OCI-LY7 (cell line): ENCODE measurements around the gene MGMT. TPM values are rescaled to one million over a fixed set of nuclear protein-coding genes. Genes with fewer than 3 reads are reported as not detected.
A peak's percentile ranks its signal among the peaks of the same experiment; 100 is the strongest.

Source experiments
- BruUV-seq: library from RNA; stranded (reverse); fragments of 400-500 nt; replicated peaks from 2 replicates; lab custom pipeline; 2021; lab: Mats Ljungman, UMichigan
- CTCF ChIA-PET: fragments of 300-600 bp; sonication (Branson Sonifier 250); formaldehyde crosslinking; loops from one replicate; lab custom pipeline; 2022; ENCODE audit warnings: antibody characterized with exemption; ENCODE audit not compliant: unreplicated experiment; lab: Charles Lee
- POLR2A ChIA-PET: fragments of 300-600 bp; sonication (Branson Sonifier 250); formaldehyde crosslinking; loops from one replicate; lab custom pipeline; 2022; ENCODE audit warnings: antibody characterized with exemption; lab: Charles Lee
- DNase-seq: peaks from one replicate; pipeline ENCODE4 v3.0.0-alpha.2; 2015; ENCODE audit warnings: low spot score
- H2AFZ ChIP-seq: fragments of 200-600 bp; sonication (generic), shearing (Covaris generic); 2 replicates; pipeline ENCODE4 v1.6.1; 2014; ENCODE audit warnings: mild to moderate bottlenecking, antibody characterized with exemption, low read length, moderate library complexity
- H3K27ac ChIP-seq: fragments of 200-600 bp; sonication (generic); 2 replicates; pipeline ENCODE4 v1.5.1; 2014; ENCODE audit warnings: mixed run types, low read depth, mild to moderate bottlenecking, moderate library complexity, low read length, inconsistent platforms; ENCODE audit not compliant: poor library complexity, severe bottlenecking
- H3K36me3 ChIP-seq: fragments of 200-600 bp; sonication (generic); 2 replicates; pipeline ENCODE4 v1.6.1; 2014; ENCODE audit warnings: mild to moderate bottlenecking, antibody characterized with exemption, low read length, moderate library complexity, mixed read lengths; ENCODE audit not compliant: insufficient read depth
- H3K4me1 ChIP-seq: fragments of 200-600 bp; sonication (generic); 2 replicates; pipeline ENCODE4 v1.5.1; 2014; ENCODE audit warnings: mild to moderate bottlenecking, low read length; ENCODE audit not compliant: insufficient read depth, poor library complexity, severe bottlenecking
- H3K4me2 ChIP-seq: fragments of 200-600 bp; sonication (generic); 2 replicates; pipeline ENCODE4 v1.6.1; 2014; ENCODE audit warnings: mild to moderate bottlenecking, low read length
- H3K4me3 ChIP-seq: fragments of 200-600 bp; sonication (generic); 2 replicates; pipeline ENCODE4 v1.5.1; 2014; ENCODE audit warnings: mild to moderate bottlenecking, low read depth, low read length; ENCODE audit not compliant: poor library complexity, severe bottlenecking
- H3K79me2 ChIP-seq: fragments of 200-600 bp; sonication (generic); 2 replicates; pipeline ENCODE4 v1.6.1; 2016; ENCODE audit warnings: low read depth, mild to moderate bottlenecking, low read length, moderate library complexity, mixed read lengths; ENCODE audit not compliant: insufficient read depth
- H3K9me2 ChIP-seq: fragments of 200-600 bp; sonication (generic); 2 replicates; pipeline ENCODE4 v1.6.1; 2016; ENCODE audit warnings: mild to moderate bottlenecking, low read length, mixed read lengths; ENCODE audit not compliant: insufficient read depth
- H3K9me3 ChIP-seq: fragments of 200-600 bp; sonication (generic); 2 replicates; pipeline ENCODE4 v1.6.1; 2014; ENCODE audit warnings: mild to moderate bottlenecking, mixed run types, low read length, mixed read lengths
- H4K20me1 ChIP-seq: fragments of 200-600 bp; sonication (generic); 2 replicates; pipeline ENCODE4 v1.6.1; 2014; ENCODE audit warnings: mild to moderate bottlenecking, antibody characterized with exemption, low read length, moderate library complexity, mixed read lengths; ENCODE audit not compliant: insufficient read depth
- EZH2phosphoT487 ChIP-seq: fragments of 200-600 bp; sonication (generic); IDR thresholded peaks from 2 replicates; pipeline ENCODE4 v1.6.1; 2018; ENCODE audit warnings: low read depth, borderline replicate concordance, mild to moderate bottlenecking, mixed run types, antibody characterized with exemption, low read length, moderate library complexity, mixed read lengths
- intact Hi-C: fragments of 100-400 bp; cut with micrococcal nuclease; formaldehyde crosslinking; loops from one replicate; pipeline ENCODE4 v1.10.0; 2022; ENCODE audit not compliant: unreplicated experiment
- total RNA-seq, 2 experiments: library from RNA; depleted of rRNA in 1 of 2; stranded (reverse); fragments of >200 nt in 1 of 2; shearing (Covaris generic) in 1 of 2; gene quantifications; 2 replicates each; pipeline ENCODE4 v1.2.3, GENCODE V29; 2014 to 2022
- TF ChIP-seq, protein P1 (sequence below): fragments of 200-600 bp; sonication (generic); conservative IDR thresholded peaks from 2 replicates; pipeline ENCODE4 v1.5.1; 2014; ENCODE audit warnings: mild to moderate bottlenecking, antibody characterized with exemption, low read length, moderate library complexity, mixed read lengths

MGMT gene
- total RNA-seq, 2 experiments from 2014 or later: 19.7 to 25.0 TPM

DNA sequence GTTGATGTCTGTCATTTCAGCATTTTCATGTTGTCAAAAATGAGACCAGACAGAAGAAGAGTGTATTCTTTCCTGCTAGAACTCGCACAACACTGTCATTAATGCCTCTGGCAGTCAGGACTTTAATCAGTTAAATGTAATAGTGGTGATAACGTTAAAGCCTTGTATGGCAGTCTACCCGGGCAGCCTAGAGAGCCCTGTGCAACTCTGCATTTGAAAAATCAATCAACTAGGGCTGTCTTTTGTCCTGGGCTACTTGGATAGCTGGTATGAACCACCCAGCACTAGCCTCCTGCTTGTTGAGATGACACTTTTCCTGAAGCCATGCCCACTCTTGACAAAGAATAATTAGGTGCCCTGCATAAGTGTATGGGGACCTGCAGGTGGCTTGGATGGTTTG, 19.8 kb downstream of the MGMT start:
- no TSS peak for BruUV-seq
- no peaks in the 10 kb centered on the region for H3K36me3 ChIP-seq

DNA sequence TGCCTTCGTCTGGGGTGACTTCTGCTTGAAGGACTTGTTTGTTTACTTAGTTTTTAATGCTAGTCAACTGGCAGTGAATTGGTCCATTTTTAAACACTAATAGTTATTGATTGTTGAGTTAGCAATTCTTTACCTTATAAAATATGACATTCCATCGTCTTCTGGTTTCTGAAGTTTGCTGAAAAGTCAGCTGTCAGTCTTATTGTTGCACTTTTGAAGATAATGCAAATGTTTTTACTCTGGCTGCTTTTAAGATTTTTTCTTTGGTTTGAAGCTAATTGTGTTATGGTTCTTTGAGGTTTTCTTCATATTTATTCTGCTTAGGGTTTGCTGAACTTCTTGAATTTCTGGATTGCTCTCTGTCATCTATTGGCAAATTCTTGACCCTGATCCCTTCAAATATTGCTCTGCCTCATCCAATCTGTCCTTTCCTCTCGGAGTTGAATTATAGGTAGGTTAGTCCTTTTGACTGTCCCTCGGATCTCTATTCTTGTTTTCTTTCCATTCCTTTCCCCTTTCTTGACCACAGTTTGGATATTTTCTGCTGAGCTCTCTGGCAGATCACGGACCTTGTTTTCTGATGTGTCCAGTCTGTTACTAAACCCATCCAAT, 24.2 kb downstream of the MGMT start:
- H3K9me3 ChIP-seq: peaks cover 19% of the 10 kb centered on the region
- H3K36me3 ChIP-seq: no peaks in the 10 kb centered on the region
- H3K4me3 ChIP-seq: no peak overlapping the region
- no peak overlapping the region for H2AFZ ChIP-seq
- H4K20me1 ChIP-seq: no peaks in the 10 kb centered on the region
- no peak for TF ChIP-seq EZH2phosphoT487
- TF ChIP-seq, protein P1, sequence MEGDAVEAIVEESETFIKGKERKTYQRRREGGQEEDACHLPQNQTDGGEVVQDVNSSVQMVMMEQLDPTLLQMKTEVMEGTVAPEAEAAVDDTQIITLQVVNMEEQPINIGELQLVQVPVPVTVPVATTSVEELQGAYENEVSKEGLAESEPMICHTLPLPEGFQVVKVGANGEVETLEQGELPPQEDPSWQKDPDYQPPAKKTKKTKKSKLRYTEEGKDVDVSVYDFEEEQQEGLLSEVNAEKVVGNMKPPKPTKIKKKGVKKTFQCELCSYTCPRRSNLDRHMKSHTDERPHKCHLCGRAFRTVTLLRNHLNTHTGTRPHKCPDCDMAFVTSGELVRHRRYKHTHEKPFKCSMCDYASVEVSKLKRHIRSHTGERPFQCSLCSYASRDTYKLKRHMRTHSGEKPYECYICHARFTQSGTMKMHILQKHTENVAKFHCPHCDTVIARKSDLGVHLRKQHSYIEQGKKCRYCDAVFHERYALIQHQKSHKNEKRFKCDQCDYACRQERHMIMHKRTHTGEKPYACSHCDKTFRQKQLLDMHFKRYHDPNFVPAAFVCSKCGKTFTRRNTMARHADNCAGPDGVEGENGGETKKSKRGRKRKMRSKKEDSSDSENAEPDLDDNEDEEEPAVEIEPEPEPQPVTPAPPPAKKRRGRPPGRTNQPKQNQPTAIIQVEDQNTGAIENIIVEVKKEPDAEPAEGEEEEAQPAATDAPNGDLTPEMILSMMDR: no peak
- intact Hi-C loops: no loop called here
- POLR2A ChIA-PET: no interaction called here
- no peaks in the 10 kb centered on the region for H3K9me2 ChIP-seq
- peak; percentile 54 for DNase-seq
- no TSS peak for BruUV-seq
- H3K4me1 ChIP-seq: no peaks in the 10 kb centered on the region
- no peak overlapping the region for H3K4me2 ChIP-seq
- no peaks in the 10 kb centered on the region for H3K79me2 ChIP-seq
- CTCF ChIA-PET: no interaction called here
- H3K27ac ChIP-seq: no peak overlapping the region

More for the DNA sequence above, 19.8 kb downstream of the MGMT start:
- CTCF ChIA-PET: no interaction called here
- Histone ChIP-seq H3K9me2 (no peaks in the 10 kb centered on the region), H3K4me1 (no peaks in the 10 kb centered on the region), H3K4me2 (no peak overlapping the region), H2AFZ (no peak overlapping the region), H3K9me3 (peaks cover 42% of the 10 kb centered on the region), H3K79me2 (no peaks in the 10 kb centered on the region), H3K27ac (no peak overlapping the region), H4K20me1 (no peaks in the 10 kb centered on the region), H3K4me3 (no peak overlapping the region)
- POLR2A ChIA-PET: no interaction called here
- TF ChIP-seq, protein P1: no peak
- no peak for TF ChIP-seq EZH2phosphoT487
- intact Hi-C loops: no loop called here
- no peak for DNase-seq

DNA sequence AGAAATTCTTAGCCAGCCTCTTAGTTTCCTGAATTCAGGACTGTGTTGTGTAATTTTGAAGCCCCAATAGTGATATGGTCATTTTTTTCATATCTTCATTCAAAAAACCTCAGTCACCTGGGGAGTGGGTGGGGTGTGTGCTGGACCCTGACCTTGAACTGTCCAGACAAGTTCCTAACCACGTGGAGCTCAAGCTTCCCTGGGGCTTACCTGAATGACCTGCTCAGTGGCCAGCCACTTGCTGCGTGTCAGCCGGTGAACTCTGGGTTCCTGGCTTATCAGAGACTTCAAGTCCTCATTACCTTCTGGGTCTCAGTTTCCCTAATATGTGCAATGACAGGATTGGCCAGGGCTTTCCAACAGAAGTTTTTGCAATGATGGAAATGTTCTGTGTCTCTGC, 27.1 kb downstream of the MGMT start:
- intact Hi-C loops: no loop called here
- BruUV-seq: no TSS peak
- H3K4me1 ChIP-seq: no peaks in the 10 kb centered on the region
- no peaks in the 10 kb centered on the region for H4K20me1 ChIP-seq
- H3K36me3 ChIP-seq: no peaks in the 10 kb centered on the region
- no peaks in the 10 kb centered on the region for H3K79me2 ChIP-seq
- no peak overlapping the region for H2AFZ ChIP-seq
- no peak for DNase-seq
- no peak overlapping the region for H3K4me3 ChIP-seq
- no peak overlapping the region for H3K4me2 ChIP-seq
- ChIA-PET POLR2A (no interaction called here), CTCF (no interaction called here)
- TF ChIP-seq EZH2phosphoT487: no peak
- TF ChIP-seq, protein P1: no peak
- peaks cover 19% of the 10 kb centered on the region for H3K9me3 ChIP-seq
- no peak overlapping the region for H3K27ac ChIP-seq
- H3K9me2 ChIP-seq: no peaks in the 10 kb centered on the region
